GM12865 (cell line): ENCODE data around the gene PKP1.

ENCODE experiments used
- DNase-seq: peaks from one replicate; pipeline ENCODE4 v3.0.0; 2010; ENCODE audit warnings: low read depth
- H3K4me3 ChIP-seq: 2 replicates; pipeline ENCODE4 v1.5.1; 2011; ENCODE audit warnings: mild to moderate bottlenecking, low read depth, low read length, control low read depth
- CTCF ChIP-seq: IDR thresholded peaks from 2 replicates; pipeline ENCODE4 v1.5.1; 2011; ENCODE audit warnings: low read length, control low read depth, low read depth, inconsistent platforms; ENCODE audit not compliant: insufficient read depth; ENCODE audit errors: missing control alignments

Gene PKP1

DNA sequence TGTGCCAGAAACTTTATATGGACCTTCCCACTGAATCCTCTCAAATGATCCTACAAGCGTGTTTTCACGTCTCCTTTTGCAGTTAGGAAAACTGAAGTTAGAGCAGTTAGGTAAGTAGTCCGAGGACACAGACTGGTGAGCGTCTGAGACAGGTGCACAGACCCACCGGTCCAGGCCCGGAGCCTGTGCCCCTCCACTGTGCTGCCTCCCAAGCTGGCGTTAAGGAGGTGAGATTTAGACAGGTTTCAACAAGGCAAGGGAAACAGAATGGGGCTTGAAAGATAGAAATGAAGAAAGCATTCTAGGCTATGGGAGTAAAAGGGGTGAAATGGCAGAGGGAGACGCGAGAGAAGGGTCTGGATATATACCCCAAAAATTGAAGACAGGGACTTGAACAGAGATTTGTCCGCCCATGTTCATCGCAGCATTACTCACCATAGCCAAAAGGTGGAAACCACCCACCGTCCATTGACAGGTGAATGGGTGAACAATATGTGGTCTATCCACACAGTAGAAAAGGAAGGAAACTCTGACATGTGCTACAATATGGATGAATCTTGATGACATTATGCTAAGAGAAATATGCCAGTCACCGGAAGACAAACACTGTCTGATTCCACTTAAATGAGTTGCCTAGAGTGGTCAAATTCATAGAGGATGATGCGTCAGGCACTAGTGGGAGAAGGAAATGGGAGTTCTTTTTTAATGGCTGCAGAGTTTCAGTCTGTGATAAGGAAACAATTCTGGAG, 15.7 kb upstream of the PKP1 start:
- DNase-seq, result no peak
- TF ChIP-seq CTCF, result no peak
- no peak overlapping the region for H3K4me3 ChIP-seq

GRCh38 chr1:201268604-201269151, 14.6 kb upstream of the PKP1 start:
- DNase-seq, result no peak
- no peak for TF ChIP-seq CTCF

DNA sequence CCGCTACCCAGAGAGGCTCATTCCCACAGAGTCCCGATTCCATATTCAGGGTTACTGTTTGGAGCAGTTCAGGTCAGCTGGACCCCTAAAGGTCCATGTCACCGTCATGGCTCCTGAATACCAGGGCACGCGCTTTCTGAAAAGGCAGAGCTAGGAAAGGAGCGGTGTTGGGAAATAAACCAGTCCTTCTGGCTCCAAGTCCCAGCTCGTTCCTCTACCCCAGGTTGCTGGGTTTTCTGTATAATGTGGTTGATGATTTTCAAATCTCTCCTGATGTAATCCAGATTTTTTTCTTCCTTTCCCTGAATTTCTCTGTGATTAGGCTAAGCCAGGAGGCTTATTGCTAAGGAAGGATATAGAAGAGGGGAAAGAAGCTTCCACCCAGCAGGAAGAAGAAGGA, 14.0 kb upstream of the PKP1 start:
- TF ChIP-seq CTCF, result no peak
- no peak for DNase-seq
- no peak overlapping the region for H3K4me3 ChIP-seq

More at GRCh38 chr1:201268604-201269151, 14.6 kb upstream of the PKP1 start:
- no peak overlapping the region for H3K4me3 ChIP-seq

- no peak overlapping the region for H3K4me3 ChIP-seq
- no peak for TF ChIP-seq CTCF
- DNase-seq, result no peak
Observed at GRCh38 chr1:201269900-201270410, 13.4 kb upstream of the PKP1 start.

DNA sequence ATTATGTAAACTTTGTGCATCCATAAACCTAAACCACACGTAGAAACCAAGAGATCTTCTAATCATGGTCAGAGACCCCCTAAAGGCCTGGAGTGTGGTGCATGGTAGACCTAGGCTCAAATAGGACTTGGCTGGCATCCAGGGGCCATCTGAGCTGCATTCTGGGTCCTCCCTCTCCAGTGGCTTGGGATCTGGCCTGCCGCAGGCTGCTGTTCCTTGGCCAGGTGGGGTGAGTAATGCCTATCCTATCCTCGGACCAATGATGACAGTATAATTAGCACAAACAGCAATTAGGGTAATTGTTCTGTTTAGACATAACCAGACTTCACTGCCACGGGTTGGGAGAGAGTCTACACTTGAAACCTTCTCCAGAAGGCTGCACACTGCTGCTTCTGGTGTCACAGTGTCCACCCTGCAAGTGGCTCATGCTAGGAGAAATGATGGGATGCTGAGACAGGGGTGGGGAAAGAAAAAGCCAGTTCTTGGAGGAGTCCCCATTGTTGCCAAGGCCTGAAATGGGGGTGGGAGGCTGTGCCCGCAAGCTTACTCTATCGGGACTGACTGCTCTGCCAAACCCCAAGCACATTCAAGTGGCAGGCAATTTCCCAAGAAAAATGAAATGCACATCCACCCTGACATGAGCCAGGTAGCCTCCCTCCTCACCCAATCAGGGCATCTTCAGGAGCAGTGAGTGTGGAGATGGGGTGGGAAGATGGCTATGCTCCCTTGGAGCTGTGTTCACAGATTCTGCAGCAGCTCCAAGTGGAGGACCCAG, 12.5 kb upstream of the PKP1 start:
- no peak for DNase-seq
- no peak overlapping the region for H3K4me3 ChIP-seq
- TF ChIP-seq CTCF, result no peak

GRCh38 chr1:201272799-201273198, 10.5 kb upstream of the PKP1 start:
- DNase-seq, result no peak
- no peak overlapping the region for H3K4me3 ChIP-seq
- no peak for TF ChIP-seq CTCF
